Stimulated activated CD4-positive, alpha-beta T cell treated with anti-CD3 and anti-CD28 coated beads, Interleukin-1b, Interleukin-23, amount 100 ng/mL, for 1 hour (primary cell): ENCODE data around the gene PRKX.
"Not testable (repeated sequence)": the region's sequence is repeated elsewhere in the genome, so short reads cannot be mapped to it uniquely, and the experiment has no call there.

Experiments used
- DNase-seq, 2 donors: peaks; one replicate each; pipeline ENCODE4 v3.0.0-alpha.2; 2020; ENCODE audit warnings: low read depth in 2 of 2

Gene PRKX

GRCh38 chrX:3653111-3653510 is 60.3 kb downstream of the PRKX start:
- DNase-seq = no peak

GRCh38 chrX:3651277-3651676 is 62.2 kb downstream of the PRKX start:
- DNase-seq = no peak

GRCh38 chrX:3648084-3648483 is 65.4 kb downstream of the PRKX start:
- no peak for DNase-seq

- not testable (repeated sequence) for DNase-seq
These were observed 73.4 kb downstream of the PRKX start for GRCh38 chrX:3639858-3640631.

GRCh38 chrX:3639236-3639635 is 74.2 kb downstream of the PRKX start:
- DNase-seq = no peak

- DNase-seq = no peak
These were observed 75.1 kb downstream of the PRKX start for GRCh38 chrX:3638280-3638873.

GRCh38 chrX:3636803-3637202 is 76.6 kb downstream of the PRKX start:
- no peak for DNase-seq

GRCh38 chrX:3631196-3631595 is 82.3 kb downstream of the PRKX start:
- DNase-seq = no peak

GRCh38 chrX:3627594-3627993 is 85.9 kb downstream of the PRKX start:
- DNase-seq = no peak

- no peak for DNase-seq
These were observed 92.0 kb downstream of the PRKX start for GRCh38 chrX:3621414-3621813.

- not testable (repeated sequence) for DNase-seq
These were observed 101.7 kb downstream of the PRKX start for GRCh38 chrX:3611744-3612143.

- DNase-seq = no peak
These were observed 103.6 kb downstream of the PRKX start for GRCh38 chrX:3609810-3610209.

GRCh38 chrX:3603026-3603661 is 110.3 kb downstream of the PRKX start:
- DNase-seq = no peak

GRCh38 chrX:3599802-3600430 is 113.5 kb downstream of the PRKX start:
- DNase-seq = no peak

GRCh38 chrX:3598709-3599108 is 114.7 kb downstream of the PRKX start:
- DNase-seq = no peak

- DNase-seq = no peak
These were observed 115.3 kb downstream of the PRKX start for GRCh38 chrX:3598046-3598605.

GRCh38 chrX:3592184-3592583 is 121.3 kb downstream of the PRKX start:
- DNase-seq = no peak

- DNase-seq = no peak
These were observed 124.0 kb downstream of the PRKX start for GRCh38 chrX:3589474-3589873.

- DNase-seq = no peak
These were observed 127.7 kb downstream of the PRKX start for GRCh38 chrX:3585719-3586118.

GRCh38 chrX:3584415-3584996 is 128.9 kb downstream of the PRKX start:
- DNase-seq = no peak

GRCh38 chrX:3582451-3582850 is 131.0 kb downstream of the PRKX start:
- no peak for DNase-seq

- DNase-seq = no peak
These were observed 131.8 kb downstream of the PRKX start for GRCh38 chrX:3581609-3582108.
